GM08714 (cell line): ENCODE measurements around the gene METAP1.
"Not testable (repeated sequence)": the region's sequence is repeated elsewhere in the genome, so short reads cannot be mapped to it uniquely, and the experiment has no call there.

ENCODE experiments used
- H3K4me3 ChIP-seq: fragments of 200-500 bp; sonication (Bioruptor generic); 2 replicates; pipeline ENCODE4 v1.5.1; 2014; ENCODE audit warnings: mild to moderate bottlenecking, low read length, inconsistent platforms
- ZNF274 ChIP-seq: IDR thresholded peaks from 2 replicates; pipeline ENCODE4 v1.6.1; 2012; ENCODE audit warnings: mild to moderate bottlenecking, low read depth, low read length

The METAP1 gene

GRCh38 chr4:98993419-98994071 lies 2.0 kb upstream of the METAP1 start:
- TF ChIP-seq ZNF274, result no peak
- H3K4me3 ChIP-seq, result no peak overlapping the region

DNA sequence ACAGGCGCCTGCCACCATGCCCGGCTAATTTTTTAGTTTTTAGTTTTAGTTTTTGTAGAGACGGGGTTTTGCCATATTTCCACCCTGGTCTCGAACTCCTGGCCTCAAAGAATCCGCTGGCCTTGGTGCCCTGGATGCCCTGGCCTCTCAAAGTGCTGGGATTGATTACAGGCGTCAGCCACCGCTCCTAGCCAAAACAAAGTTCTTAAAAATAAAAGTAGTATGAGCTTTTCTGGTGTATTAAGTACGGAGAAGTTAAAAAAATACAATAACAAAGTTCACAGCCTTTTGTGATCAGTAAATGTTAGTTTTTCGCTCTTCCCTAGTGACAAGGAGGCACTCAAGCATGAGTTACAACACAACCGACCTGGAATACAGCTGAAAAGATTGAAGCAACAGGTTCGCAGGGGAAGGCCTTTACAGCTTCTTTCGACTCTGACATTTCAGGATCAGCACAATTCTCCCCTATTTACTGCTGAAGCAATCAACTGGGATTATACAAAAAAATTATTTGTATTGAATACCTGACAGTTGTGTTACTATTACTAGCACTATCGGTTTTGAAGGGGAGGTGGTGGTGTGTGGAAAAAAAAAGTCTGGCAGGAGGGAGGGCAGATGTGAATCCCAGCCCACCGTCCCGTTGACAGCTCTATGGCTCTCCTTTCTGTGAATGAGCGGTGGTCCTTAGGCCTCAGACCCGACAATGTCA lies 893 bp upstream of the METAP1 start:
- peak overlapping the region; percentile 70 for H3K4me3 ChIP-seq
- TF ChIP-seq ZNF274, result no peak

GRCh38 chr4:98996056-98996764 lies 689 bp downstream of the METAP1 start:
- peak overlapping the region; percentile 89 for H3K4me3 ChIP-seq
- TF ChIP-seq ZNF274, result no peak

- TF ChIP-seq ZNF274, result no peak
- peak overlapping the region; percentile 89 for H3K4me3 ChIP-seq
Measured at GRCh38 chr4:98996765-98997068, 1.2 kb downstream of the METAP1 start.

- H3K4me3 ChIP-seq, result no peak overlapping the region
- TF ChIP-seq ZNF274, result no peak
Measured at GRCh38 chr4:98997166-98997565, 1.6 kb downstream of the METAP1 start.

DNA sequence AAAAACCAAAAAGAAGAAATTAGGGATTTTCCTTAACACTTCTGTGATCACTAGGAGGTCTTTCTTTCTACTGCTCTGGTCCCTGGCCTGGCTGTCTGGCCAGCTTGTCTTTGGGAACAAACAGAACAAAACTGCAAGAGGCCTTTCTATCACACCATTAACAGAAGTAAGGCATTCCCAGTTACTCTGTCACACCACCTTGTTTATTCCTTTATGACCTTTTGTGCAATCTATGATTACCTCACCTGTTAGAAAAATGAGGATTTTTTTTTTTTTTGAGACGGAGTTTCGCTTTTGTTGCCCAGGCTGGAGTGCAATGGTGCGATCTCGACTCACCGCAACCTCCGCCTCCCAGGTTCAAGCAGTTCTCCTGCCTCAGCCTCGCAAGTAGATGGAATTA lies 3.0 kb downstream of the METAP1 start:
- H3K4me3 ChIP-seq, result no peak overlapping the region

DNA sequence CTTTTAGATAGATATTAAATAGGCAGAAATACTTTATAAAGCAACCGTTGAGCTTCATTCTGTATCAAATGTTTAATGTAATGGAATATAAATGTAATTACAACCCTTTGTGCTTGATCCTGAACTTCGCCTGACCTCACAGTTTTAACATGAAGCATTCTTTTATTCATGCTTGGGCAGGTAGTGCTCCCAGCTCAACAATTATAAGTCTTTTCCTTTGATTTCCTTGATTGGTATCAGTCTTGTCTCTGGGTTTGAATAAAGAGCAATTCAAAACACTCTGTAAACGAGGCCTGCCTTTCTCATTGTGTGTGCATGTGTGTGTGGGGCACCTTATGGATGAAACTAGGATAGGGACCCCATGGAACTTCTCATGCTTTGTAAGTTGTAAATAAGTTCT lies 6.8 kb downstream of the METAP1 start:
- no peak overlapping the region for H3K4me3 ChIP-seq
- TF ChIP-seq ZNF274, result no peak

More for the DNA sequence above, 3.0 kb downstream of the METAP1 start:
- no peak for TF ChIP-seq ZNF274

- no peak overlapping the region for H3K4me3 ChIP-seq
- no peak for TF ChIP-seq ZNF274
Measured at GRCh38 chr4:99008051-99008450, 12.5 kb downstream of the METAP1 start.

DNA sequence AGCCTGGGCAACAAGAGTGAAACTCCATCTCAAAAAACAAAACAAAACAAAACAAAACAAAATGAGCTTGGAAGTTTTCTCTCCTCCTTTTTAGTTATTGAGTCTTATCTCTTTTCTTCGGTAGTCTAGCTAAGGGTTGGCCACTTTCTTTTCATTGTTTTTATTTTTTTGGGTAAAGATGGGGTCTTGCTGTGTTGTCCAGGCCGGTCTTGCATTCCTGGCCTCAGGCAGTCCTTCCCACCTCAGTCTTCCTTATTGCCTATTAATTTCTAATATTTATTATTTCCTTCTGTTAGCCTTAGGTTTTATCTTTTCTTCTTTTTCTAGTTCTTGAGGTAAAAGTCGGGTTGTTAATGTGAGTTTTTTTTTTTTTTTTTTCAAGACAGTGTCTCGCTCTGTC lies 16.4 kb downstream of the METAP1 start:
- no peak overlapping the region for H3K4me3 ChIP-seq
- no peak for TF ChIP-seq ZNF274

DNA sequence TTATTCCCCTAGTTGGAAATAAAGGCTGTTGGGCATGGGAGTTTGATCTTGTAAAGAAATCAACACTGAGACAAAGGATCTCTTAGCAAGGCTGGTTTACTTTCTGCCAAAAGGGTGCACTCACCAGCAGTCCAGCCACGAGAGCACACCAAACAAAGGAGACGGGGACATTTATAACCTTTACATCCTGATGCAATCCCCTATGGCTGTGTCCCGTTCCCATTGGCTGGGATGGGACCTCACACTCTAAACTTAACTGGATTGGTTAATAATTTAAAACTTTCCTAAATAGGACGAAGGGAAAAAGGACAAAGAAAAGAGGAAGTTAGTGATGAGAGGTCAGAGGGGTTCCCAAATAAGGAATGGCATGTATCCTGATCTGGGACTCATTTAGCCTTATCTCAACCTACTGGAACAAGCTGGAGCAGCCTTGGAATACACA lies 17.9 kb downstream of the METAP1 start:
- H3K4me3 ChIP-seq, result no peak overlapping the region
- TF ChIP-seq ZNF274, result no peak

- no peak overlapping the region for H3K4me3 ChIP-seq
- TF ChIP-seq ZNF274, result no peak
Measured at GRCh38 chr4:99013884-99014523, 18.5 kb downstream of the METAP1 start.

- TF ChIP-seq ZNF274, result no peak
- no peak overlapping the region for H3K4me3 ChIP-seq
Measured at GRCh38 chr4:99021386-99021785, 25.9 kb downstream of the METAP1 start.

DNA sequence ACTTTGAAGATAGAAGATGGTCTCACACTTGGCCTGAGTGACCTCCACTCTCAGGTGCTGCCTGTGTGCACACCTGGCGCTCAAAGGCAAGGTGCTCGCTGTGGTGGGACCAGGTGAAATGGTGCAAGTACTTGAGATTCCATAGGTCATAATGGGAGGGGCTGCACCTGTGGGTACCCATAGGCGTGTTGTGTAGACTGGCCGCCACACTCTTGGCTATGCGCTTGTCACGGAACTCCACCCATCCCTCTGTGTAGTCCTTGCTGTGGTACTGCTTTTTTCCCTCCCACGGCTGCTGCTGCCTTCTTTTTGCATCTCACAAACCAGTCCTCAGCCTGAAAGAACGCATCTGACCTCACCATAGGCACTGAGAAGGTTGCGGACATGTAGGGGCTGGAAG lies 27.0 kb downstream of the METAP1 start:
- H3K4me3 ChIP-seq, result no peak overlapping the region
- no peak for TF ChIP-seq ZNF274

DNA sequence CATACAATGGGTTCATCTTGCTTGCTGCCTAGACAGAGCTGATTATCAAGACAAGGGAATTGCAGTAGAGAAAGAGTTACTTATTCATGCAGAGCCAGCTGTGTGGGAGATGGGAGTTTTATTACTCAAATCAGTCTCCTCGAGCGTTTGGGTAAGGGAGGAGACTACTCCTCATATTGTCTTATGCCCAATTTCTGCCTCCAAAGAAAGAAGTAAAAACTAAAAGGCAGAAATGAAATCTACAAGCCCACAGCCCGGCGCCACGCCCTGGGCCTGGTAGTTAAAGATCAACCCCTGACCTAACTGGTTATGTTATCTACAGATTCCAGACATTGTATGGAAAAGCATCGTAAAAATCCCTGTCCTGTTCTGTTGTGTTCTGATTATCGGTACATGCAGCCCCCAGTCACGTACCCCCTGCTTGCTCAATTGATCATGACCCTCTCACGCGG lies 28.3 kb downstream of the METAP1 start:
- H3K4me3 ChIP-seq, result not testable (repeated sequence)
